NCI-H345 treated with DMSO at 0.1 percent for 48 hours (cell line): ENCODE results near the gene CYB561.
"Not testable (repeated sequence)": the region's sequence is repeated elsewhere in the genome, so short reads cannot be mapped to it uniquely, and the experiment has no call there.

ENCODE experiments used
- DNase-seq: peaks from one replicate; lab custom pipeline; 2025; ENCODE audit not compliant: unreplicated experiment; lab: John Stamatoyannopoulos, UW

CYB561 gene

GRCh38 chr17:63479495-63480184, 33.5 kb upstream of the CYB561 start:
- DNase-seq: no peak

- no peak for DNase-seq
Observed at GRCh38 chr17:63478814-63479494, 32.8 kb upstream of the CYB561 start.

GRCh38 chr17:63477480-63478440, 31.7 kb upstream of the CYB561 start:
- peak; percentile 63 for DNase-seq

- DNase-seq: peak; percentile 38
Observed at GRCh38 chr17:63476854-63477479, 30.9 kb upstream of the CYB561 start, which contains the start of gene ACE. ACE (plus strand) TSS chr17:63477061; CDS start chr17:63477095, 34 bp downstream.

- DNase-seq: peak; percentile 21
Observed at GRCh38 chr17:63476459-63476853, 30.4 kb upstream of the CYB561 start.

- DNase-seq: no peak
Observed at GRCh38 chr17:63475491-63476412, 29.6 kb upstream of the CYB561 start.

GRCh38 chr17:63474586-63475460, 28.7 kb upstream of the CYB561 start:
- DNase-seq: no peak

- no peak for DNase-seq
Observed at GRCh38 chr17:63474174-63474573, 28.1 kb upstream of the CYB561 start.

GRCh38 chr17:63468099-63468498, 22.0 kb upstream of the CYB561 start:
- not testable (repeated sequence) for DNase-seq

- DNase-seq: no peak
Observed at GRCh38 chr17:63464691-63465236, 18.7 kb upstream of the CYB561 start.

- DNase-seq: no peak
Observed at GRCh38 chr17:63463771-63464170, 17.7 kb upstream of the CYB561 start.

GRCh38 chr17:63460018-63460417, 13.9 kb upstream of the CYB561 start:
- no peak for DNase-seq

GRCh38 chr17:63458478-63458877, 12.4 kb upstream of the CYB561 start:
- DNase-seq: no peak

- DNase-seq: no peak
Observed at GRCh38 chr17:63455417-63455816, 9.3 kb upstream of the CYB561 start.

- DNase-seq: no peak
Observed at GRCh38 chr17:63454915-63455314, 8.8 kb upstream of the CYB561 start.

- not testable (repeated sequence) for DNase-seq
Observed at GRCh38 chr17:63454357-63454756, 8.3 kb upstream of the CYB561 start.

GRCh38 chr17:63452962-63453551, 7.0 kb upstream of the CYB561 start:
- no peak for DNase-seq
